Peyer's patch (tissue), 4 donors: ENCODE measurements around the gene LRBA.

ENCODE experiments used
- POLR2A ChIP-seq, 2 donors: fragments of 450-650 bp; IDR thresholded peaks; one replicate each; pipeline ENCODE4 v1.5.1; 2017; ENCODE audit warnings: antibody characterized with exemption in 2 of 2, mild to moderate bottlenecking in 2 of 2, moderate library complexity in 2 of 2
- TF ChIP-seq, protein P1 (sequence below), 6 experiments: fragments of 450-650 bp in 4 of 6; fragments of 200-600 bp in 2 of 6; sonication (generic) in 1 of 6; IDR thresholded peaks; one replicate each; pipeline ENCODE4 v1.5.1; 2017 to 2019; ENCODE audit warnings: antibody characterized with exemption in 6 of 6, mild to moderate bottlenecking in 3 of 6, moderate library complexity in 1 of 6

DNA sequence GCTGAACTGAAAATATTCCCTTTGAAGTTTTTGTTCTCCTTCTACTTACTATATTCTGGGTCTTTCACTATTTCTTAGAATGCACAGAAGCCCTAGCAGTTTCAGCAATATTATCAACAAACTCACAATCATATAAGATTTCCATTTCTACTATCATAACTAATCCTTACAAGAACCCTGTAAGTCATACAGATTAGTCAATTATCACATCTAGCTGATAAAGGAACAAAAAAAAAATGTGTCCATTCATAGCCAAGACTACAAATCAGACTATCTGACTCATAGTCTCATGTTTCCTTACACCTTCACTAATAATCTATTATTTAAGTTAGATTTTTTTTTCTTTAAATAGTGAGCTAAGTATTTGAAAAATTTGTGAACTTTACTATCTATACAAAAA, 72.5 kb downstream of the LRBA start:
- TF ChIP-seq, protein P1, sequence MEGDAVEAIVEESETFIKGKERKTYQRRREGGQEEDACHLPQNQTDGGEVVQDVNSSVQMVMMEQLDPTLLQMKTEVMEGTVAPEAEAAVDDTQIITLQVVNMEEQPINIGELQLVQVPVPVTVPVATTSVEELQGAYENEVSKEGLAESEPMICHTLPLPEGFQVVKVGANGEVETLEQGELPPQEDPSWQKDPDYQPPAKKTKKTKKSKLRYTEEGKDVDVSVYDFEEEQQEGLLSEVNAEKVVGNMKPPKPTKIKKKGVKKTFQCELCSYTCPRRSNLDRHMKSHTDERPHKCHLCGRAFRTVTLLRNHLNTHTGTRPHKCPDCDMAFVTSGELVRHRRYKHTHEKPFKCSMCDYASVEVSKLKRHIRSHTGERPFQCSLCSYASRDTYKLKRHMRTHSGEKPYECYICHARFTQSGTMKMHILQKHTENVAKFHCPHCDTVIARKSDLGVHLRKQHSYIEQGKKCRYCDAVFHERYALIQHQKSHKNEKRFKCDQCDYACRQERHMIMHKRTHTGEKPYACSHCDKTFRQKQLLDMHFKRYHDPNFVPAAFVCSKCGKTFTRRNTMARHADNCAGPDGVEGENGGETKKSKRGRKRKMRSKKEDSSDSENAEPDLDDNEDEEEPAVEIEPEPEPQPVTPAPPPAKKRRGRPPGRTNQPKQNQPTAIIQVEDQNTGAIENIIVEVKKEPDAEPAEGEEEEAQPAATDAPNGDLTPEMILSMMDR (IDR thresholded peaks at IDR 0.05), result no peak
- no peak for TF ChIP-seq POLR2A (IDR thresholded peaks at IDR 0.05)
